Effector CD8-positive, alpha-beta T cell (primary cell): ENCODE data around the gene NSMF.

Experiments
- DNase-seq: peaks from one replicate; lab custom pipeline; 2025; lab: John Stamatoyannopoulos, UW

NSMF gene

DNA sequence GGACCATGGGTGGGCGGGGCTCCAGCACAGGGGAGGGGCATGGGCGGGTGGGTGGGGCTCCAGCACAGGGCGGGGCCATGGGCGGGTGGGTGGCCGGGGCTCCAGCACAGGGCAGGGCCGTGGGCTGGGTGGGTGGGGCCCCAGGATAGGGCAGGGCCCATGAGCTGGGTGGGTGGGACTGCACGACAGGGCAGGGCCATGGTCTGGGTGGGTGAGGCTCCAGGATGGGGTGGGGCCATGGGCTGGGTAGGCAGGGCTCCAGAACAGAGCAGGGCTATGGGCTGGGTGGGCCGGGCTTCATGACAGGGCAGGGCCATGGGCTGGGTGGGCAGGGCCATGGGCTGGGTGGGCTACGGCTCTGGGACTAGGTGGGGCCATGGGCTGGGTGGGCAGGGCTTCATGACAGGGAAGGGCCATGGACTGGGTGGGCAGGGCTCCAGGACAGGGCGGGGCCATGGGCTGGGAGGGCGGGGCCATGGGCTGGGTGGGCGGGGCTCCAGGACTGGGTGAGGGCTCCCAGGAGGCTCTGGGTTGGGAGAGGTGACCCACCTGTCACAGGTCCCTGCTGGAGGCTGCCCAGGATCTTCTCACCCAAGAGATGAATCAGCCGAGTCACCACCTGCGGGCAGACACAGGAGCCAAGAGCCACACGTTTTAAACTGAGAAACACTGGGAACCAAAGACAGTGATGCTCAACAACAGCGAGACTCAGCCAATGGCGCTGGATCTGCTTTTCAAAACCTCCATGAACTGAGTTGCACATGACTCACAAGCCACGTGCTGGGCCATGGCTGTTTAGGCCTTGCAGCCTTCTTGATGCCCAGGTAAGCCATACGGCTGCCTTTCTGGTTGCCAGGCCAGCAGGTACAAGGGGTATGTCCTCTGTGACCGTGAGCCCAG lies 33.6 kb upstream of the NSMF start:
- DNase-seq = no peak

DNA sequence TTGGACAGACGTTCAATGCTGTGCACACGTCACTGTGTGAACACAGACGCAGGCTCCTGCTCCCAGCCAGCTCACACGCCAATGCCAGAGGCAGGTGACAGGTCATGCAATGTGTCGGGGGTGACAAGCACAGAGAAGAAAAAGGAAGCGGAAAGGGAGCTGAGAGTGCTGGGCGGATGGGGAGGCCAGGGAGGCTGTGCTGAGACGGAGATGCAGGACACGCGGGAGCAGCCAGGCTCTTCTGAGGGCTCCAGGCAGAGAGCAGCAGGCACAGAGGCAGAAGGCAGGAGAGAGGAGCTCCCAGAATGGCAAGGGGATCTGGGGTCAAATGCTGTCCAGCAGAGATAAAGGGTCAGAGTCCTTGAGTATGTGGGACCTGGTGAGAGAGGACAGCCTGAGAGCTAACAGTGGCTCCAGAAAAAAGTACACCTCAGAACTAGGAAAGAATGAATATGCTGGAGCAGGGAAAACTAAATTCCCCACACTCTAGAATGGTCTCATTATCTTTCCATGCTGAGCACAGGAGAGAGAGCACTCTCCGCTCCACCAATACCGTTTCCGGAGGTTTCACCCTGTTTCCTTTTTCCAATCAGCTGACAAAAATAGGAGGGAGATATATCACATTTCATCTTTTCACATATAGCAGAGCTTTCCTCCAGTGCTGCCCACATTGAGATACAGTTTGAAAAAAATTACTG lies 32.8 kb upstream of the NSMF start:
- no peak for DNase-seq

DNA sequence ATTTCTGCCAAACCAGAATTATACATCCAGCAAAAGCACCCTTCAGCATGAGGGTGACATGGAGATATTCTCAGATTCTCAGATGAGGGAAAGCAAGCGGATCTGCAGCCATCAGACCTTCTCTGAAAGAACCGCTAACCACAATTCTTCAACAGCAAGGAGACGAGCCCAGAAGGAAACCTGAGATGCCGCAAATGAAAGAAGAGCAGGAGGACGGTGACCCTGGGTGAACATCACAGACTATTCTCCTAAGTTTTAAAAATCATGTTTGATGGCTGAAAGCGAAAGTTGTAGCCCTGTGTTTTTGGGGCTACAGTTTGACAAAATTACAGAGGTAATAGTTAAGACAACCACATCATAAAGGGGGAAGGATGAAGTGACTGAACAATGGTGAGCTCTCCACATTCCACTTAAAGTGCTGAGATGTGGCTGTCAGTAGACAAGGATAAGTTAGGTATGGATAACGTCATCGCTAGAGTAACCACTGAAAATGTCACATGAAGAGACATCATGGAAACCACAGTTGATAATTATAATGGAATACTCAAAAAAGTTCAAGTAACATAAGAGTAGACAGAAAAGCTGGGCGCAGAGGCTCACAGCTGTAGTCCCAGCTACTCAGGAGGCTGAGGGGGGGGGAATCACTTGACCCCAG lies 31.5 kb upstream of the NSMF start:
- no peak for DNase-seq

DNA sequence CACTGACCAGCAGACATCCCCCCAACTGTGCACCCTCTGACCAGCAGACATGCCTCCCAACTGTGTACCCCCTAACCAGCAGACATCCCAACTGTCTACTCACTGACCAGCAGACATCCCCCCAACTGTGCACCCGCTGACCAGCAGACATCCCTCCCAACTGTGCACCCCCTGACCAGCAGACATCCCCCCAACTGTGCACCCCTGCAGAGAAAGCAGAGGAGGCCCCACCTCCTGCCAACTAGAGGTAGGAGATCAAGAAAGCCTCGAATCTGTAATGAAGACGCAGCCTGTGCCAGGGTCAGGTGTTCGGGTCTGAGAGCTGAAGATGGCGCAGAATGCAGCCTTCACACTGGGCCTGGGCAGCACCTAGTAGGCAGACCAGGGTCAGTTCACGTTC lies 29.8 kb upstream of the NSMF start:
- DNase-seq = no peak

DNA sequence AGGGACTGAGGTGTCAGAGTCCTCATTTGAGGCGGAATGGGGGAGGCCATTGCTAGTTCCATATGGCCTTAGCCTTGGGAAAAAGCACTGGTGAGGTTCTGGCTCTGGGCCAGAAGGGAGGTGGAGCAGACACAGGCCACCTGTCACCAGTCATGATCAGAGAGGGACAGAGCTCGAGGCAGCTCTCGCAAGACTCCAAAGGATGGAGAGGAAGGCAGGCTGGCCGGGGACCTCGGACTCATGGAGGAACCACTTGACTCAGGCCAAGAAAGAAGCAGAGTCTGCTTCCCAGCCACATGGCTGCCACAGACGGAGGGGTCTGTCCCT lies 29.2 kb upstream of the NSMF start:
- DNase-seq = no peak

DNA sequence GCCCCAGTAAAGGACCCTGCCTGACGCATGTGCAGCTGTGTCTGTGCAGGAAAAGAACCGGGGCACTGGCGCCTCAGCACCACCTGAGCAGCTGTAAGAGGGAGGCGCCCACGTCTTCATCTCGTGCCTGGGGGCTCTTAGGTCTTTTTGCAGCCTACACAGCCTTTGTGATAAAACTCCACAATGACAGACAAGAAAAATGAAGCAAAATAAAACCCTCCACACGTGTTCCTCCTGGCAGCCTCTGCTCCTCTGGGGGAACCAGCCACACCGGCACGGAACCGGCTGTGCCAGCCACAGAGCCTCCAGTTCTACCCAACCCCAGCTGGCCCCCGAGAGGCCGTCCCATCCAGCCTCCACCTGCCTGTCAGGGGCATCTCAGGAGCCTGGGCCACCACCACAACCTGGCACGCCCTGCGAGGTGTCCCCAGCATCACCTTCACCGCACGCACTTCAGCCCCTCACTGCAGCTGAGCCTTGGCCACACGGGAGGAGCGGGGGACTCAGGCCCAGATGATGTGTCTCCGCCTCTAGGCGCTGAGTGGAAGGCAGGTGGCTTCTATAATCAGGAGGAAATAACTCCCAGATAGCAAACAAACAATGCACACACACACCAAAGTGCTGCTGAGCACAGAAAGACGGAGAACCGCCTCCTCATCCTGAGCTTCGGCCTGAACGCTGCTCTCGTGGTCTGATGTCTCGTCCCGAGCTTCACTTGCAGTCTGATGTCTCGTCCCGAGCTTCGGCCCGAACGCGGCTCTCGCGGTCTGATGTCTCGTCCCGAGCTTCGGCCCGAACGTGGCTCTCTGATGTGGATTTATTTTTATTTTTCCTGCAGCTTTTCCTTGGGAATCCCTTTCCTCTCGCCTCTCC lies 28.6 kb upstream of the NSMF start:
- no peak for DNase-seq

DNA sequence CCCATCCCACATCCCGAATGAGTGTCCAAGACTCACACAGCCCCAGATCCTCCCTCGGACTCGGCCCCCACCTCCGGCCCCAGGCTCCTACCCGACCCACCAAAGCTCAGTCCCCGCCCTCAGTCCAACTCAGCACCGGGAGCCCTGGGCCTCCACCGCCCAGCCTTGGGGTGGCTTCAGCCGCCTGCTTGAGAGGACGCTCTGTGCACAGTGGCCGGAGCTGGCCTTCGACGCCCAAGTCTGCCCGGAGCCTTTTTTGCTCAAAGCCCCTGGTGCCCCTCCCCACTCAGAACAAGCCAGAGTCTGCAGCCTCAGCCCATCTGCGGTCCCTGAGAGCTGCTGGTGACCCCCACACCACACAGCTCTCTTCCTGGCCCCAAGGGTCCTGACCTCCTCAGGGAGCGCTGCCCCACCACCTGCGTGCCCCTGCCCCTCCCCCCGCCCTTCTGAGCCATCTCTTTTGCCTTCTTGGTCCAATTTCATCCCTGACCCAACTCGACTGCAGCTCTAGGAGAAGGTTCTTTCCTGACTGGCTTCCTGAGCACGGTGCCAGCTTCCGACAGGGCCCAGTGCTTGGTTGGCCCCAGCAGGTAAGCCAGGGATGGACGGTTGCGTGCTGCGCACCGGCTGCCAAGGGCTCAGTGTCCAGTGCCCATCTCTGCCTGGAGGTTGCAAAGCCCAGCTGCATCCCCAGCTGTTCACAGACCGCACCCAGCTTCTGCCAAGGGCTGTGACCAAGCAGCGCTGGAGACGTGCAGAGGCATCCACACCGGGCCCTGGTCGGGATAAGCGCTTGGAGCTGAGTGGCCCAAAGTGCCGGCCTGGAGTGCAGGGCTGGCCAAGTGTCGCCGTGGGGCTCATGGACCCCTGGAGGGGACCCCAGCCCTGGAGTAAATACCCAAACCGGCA lies 27.7 kb upstream of the NSMF start:
- no peak for DNase-seq

DNA sequence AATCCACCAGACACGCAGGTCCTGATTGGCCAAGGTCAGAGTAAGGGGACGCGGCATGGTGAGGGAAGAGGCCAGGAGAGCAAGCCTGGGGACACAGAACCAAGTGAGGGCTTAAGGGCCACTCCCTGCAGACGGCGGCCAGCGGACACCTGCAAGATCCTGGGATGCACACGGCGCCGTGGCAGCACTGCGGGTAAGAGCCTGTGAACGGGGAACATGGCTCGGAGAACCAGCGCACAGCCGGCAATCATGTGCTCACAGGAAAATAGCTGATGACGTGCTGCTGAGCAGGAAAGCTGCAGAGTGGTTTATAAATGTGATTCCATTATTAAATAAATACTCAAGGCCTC lies 27.0 kb upstream of the NSMF start:
- no peak for DNase-seq

DNA sequence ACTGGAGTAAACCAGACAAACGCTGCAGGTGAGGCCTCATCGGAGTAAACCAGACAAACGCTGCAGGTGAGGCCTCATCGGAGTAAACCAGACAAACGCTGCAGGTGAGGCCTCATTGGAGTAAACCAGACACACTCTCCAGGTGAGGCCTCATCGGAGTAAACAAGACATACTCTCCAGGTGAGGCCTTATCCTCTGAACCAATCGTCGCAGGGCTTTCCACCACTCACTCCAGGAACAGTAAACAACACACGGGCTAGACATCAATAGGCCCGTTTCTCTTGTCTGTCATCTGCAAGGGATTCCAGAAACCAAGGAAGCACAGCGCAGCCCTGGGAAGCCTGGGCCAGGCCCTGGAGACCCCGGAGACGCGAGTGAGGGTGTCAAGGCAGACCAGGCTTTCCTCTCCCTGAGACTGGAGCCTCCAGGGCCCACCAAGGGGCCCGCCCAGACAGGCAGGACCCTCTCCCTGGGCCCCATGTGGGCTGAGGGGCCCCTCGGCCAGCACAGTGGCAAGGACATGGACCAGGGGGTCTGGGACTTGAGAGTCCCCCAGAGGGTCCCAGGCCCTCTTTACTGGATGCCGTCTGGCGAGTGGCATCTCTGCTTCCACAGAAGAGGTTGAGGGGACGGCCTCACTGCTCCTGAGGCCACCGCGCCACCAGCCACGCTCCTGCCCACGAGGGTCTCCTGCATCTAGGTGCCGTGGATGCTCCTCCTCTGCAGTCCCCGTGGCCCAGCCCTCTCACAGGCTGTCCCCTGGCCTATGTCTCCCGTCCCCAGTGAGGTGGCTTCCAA lies 26.4 kb upstream of the NSMF start:
- DNase-seq = no peak

DNA sequence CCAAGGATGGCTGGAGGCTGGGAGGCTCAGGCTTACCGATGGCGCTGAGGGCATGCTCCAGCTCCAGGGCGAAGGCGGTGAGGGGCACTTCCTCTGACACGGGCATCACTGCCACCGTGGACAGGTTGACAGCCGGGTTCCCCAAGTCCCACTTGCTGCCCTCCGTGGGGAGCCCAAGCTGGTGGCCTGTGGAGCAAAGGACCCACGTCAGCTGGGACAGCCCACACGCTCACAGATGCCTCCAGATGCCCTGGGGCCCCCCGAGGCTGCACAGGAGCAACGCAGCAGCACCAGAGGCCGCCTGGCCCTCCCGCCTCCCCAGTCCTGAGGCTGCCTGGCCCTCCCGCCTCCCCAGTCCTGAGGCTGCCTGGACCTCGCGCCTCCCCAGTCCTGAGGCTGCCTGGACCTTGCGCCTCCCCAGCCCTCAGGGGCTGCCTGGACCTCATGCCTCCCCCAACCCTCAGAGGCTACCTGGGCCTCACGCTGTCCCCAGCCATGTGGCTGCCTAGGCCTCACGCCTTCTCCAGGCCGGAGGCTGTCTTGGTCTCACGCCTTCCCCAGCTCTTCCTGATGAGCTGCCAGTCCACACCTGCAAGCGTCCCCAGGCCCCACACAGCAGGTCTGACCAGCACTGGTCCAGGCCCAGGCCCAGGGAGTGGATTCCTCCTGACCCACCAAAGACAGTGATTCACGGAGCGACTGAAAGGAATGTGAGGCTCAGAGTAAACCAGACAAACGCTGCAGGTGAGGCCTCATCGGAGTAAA lies 25.6 kb upstream of the NSMF start:
- no peak for DNase-seq

DNA sequence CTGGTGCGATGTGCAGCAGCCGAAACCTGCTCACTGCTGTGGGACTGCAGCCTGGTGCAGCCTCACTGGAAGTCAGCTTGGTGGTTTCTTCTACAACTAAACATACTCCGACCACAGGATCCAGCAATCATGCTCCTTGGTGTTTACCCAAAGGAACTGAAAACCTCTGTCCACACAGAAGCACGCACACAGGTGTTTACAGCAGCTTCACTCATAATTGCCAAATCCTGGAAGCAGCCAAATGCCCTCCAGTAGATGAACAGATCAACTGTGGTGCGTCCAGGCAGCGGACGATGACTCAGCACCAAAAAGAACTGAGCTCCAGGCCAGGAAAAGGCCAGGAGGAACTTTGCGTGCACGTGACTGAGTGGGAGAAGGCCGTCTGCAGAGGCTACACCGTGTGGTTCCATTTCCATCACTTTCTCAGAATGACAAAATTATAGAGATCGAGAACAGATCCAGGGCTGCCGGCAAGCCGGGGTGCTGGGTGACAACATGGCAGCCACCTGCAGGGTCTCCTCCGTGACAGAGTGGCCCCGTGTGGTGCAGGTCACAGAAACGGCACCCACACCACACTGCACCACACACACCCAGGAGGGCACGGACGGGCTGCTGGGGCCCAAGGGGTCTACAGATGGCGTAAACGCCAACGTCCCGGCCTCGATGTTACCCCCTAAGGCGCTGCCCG lies 23.1 kb upstream of the NSMF start:
- no peak for DNase-seq

DNA sequence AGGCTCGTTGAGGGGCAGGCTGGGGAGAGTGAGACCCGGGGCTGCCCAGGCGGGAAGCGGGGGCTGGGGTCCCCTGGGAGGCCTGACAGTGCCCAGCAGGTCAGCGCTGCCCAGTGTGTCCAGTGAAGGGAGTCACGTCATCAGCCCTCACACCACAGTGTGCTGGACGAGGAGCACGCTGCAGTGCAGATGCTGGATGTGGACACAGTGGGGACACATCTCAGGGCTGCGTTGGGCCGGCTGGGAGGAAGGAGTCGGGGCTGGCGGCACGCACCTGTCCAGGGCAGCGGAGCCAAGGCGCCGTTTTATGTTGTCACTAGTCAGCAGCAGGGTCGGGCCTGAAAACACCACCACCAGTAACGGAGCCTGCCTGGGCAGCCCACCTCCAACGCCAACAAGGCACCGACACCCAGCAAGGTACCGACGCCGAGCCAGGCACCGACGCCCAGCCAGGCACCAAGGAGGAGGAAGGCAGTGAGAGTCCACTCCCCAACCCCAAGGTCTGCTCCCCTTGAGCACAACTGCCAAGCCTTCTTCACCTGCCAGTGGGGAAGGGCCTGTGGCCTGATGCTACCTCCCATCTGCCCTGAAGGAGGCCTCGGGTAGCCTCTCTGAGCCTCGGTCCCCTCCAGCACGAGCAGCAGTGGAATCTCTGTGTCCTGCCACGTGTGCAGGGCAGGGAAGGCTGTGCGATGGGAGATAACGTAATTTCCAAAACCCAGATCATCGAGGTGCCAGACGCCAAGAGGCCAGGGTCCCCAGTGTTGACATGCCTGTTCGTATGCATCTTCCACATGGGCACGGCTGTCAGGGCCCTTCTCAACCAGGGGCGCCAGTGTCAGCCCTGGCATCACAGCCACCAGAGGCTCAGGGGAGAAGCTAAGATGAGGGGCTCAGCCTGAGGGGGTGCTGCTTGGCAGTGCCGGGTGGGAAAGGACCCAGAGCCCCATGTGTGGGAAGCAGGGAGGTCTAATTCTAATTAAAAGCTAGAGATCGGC lies 21.9 kb upstream of the NSMF start:
- DNase-seq = no peak

DNA sequence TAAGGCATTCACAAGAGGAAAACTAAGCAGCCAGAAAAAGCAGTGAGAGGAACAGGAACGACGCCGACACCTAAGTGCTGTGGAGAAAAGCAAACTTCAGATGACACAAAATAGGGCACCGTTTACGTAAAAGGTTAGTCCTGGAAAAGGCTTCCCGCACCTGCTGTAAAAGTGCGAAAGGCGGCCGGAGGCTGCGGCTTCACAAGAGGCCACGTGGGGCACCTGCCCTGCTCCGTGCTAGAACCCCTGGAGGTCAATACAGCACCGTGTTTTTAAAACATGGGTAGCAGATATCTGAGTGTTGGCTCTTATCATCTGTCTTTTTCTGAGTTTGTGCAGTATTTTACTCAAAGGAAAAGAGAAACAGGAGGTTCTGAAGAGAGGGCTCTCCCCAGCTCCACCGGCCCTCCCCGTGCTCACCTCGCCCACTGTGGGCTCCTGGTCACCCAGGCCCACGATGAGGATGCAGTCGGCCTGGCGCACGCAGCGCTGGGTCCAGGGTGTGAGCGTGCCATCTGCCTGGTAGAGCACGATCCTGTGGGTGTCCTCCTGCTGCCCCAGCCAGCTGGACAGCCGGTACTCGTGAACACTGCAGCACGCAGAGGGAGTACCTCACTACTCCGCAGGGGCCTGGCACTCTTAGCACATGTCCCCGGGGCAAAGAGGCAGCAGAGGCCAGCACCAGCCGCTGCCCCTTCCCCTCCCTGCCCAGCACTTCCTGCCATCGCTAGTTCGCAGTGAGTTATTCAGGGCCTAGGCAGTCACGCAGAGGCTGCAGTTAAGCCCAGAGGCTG lies 21.0 kb upstream of the NSMF start:
- DNase-seq = no peak

DNA sequence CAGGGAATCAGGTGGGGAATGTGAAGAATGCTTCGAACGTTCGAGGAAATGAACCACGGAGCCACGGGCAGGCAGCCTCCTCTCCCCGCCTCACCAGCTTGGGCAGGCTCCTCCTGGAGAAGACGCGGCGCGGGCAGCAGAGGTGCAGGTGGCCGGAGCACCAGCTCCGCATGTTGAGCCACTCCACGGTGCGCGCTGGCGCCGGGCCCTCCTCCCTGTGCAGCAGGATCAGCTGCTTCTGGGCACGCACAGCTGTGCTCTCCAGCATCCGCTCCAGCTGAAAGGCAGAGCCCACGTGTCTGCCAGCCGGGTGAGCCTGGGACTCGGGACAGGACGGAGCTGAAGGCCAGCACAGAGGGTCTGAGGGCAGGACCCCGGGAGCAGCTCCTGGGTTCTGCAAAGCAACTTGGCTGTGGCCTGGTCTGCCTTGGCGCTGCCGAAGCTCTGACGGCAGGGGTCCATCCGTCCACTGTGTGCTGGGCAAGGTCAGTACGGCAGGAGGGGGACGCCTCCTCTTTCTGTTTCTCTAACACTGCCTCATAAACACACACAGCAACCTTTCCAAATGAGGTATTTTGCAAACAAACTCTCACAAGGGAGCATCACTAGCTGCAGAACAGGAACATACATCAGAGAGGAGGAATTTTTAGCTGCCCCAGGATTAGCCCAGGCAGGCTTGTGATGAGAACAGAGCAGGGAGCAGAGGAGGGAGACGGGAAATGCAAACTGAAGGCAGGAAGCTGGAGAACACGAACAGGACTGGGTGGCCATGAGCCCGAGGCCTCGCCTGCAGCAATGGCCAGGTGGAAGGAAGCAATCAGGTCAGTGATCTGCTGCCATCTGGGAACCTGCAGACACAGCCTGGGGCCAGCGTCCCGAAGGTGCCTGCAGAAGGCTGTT lies 20.1 kb upstream of the NSMF start:
- no peak for DNase-seq

DNA sequence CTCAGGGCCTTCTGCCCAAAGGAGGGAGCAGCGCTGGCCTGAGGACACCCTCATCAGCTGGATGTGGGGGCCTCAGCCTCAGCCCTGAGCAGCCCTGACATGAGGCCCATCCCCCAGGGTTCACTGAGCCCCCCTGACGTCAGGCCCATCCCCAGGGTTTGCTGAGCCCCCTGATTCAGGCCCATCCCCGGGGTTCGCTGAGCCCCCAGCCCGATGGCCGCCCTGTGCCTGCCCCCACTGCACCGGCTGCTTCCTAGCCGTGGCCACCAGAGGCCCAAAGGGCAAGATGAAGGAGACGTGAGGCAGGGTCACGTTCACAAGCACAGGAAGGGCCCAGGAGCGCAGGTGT lies 19.5 kb upstream of the NSMF start:
- no peak for DNase-seq
